A549 (cell line): ENCODE measurements around the gene SOX6. TPM values are rescaled to one million over a fixed set of nuclear protein-coding genes. Genes with fewer than 3 reads are reported as not detected.

Experiments used
- ATAC-seq, 2 experiments: fragments of 200-7000 bp in 1 of 2; fragments of >200 bp in 1 of 2; cut with Nextera tagmentation in 1 of 2; cut with Tn5 transposase in 1 of 2; 3 replicates each; pipeline versions ENCODE4 v1.8.0 to v1.9.1; 2018 to 2020; ENCODE audit warnings: mild to moderate bottlenecking in 1 of 2, moderate library complexity in 1 of 2
- CTCF ChIA-PET: fragments of 300-600 bp; sonication (Branson Sonifier 250); formaldehyde crosslinking; extraction: SDS; loops from one replicate; lab custom pipeline; 2021; ENCODE audit warnings: antibody characterized with exemption, inconsistent platforms; lab: Yijun Ruan, JAX
- POLR2A ChIA-PET: fragments of 350-600 bp; formaldehyde crosslinking; extraction: SDS; loops from one replicate; lab custom pipeline; 2021; ENCODE audit warnings: antibody characterized with exemption, inconsistent platforms; lab: Yijun Ruan, JAX
- DNase-seq, 2 experiments: peaks; one replicate each; pipeline versions ENCODE4 v3.0.0 to v3.0.0-alpha.2; 2011 to 2016; ENCODE audit warnings: low read depth in 1 of 2, low spot score in 1 of 2
- FAIRE-seq: peaks from 2 replicates; lab custom pipeline; 2011; peaks lifted over from hg19 to GRCh38; lab: Jason Lieb, UNC
- H3K27ac ChIP-seq, 2 experiments: fragments of >200 bp; sonication (Bioruptor Twin); formaldehyde crosslinking; 3 replicates each; pipeline ENCODE4 v1.5.1; 2016 to 2017
- H3K4me1 ChIP-seq: fragments of >200 bp; sonication (Bioruptor Twin); formaldehyde crosslinking; 3 replicates; pipeline ENCODE4 v1.6.1; 2016
- H3K4me2 ChIP-seq: fragments of >200 bp; sonication (Bioruptor Twin); formaldehyde crosslinking; 3 replicates; pipeline ENCODE4 v1.6.1; 2016
- H3K4me3 ChIP-seq: fragments of >200 bp; sonication (Bioruptor Twin); formaldehyde crosslinking; 3 replicates; pipeline ENCODE4 v1.5.1; 2016
- H3K9me3 ChIP-seq: fragments of >200 bp; sonication (Bioruptor Twin); formaldehyde crosslinking; 3 replicates; pipeline ENCODE4 v1.6.1; 2016
- BHLHE40 ChIP-seq: IDR thresholded peaks from 2 replicates; pipeline ENCODE4 v1.6.1; 2012; ENCODE audit warnings: low read depth, low read length, inconsistent platforms
- CBX2 ChIP-seq: fragments of 200-600 bp; sonication (generic); IDR thresholded peaks from 2 replicates; pipeline ENCODE4 v1.6.1; 2016; ENCODE audit warnings: low read depth, mild to moderate bottlenecking, borderline replicate concordance
- CEBPB ChIP-seq, 2 experiments: fragments of >200 bp in 1 of 2; sonication (Bioruptor Twin) in 1 of 2; formaldehyde crosslinking in 1 of 2; IDR thresholded peaks; 2 replicates each; pipeline ENCODE4 v1.6.1; 2012 to 2016
- CHD2 ChIP-seq: fragments of 150-350 bp; IDR thresholded peaks from 2 replicates; pipeline ENCODE4 v1.6.1; 2014; ENCODE audit warnings: low read length; ENCODE audit not compliant: partially characterized antibody
- EHMT2 ChIP-seq: fragments of 200-600 bp; sonication (generic); IDR thresholded peaks from 2 replicates; pipeline ENCODE4 v1.6.1; 2016; ENCODE audit warnings: antibody characterized with exemption, low read depth, mild to moderate bottlenecking, moderate library complexity
- FOSB ChIP-seq: fragments of 250-450 bp; sonication (Bioruptor Pico); IDR thresholded peaks from 2 replicates; pipeline ENCODE4 v1.5.0; 2020; ENCODE audit warnings: mild to moderate bottlenecking, moderate library complexity
- FOSL2 ChIP-seq, 2 experiments: fragments of 450-650 bp in 1 of 2; fragments of >200 bp in 1 of 2; sonication (Bioruptor Twin) in 1 of 2; formaldehyde crosslinking; IDR thresholded peaks; 2 replicates each; pipeline versions ENCODE4 v1.5.0 to v1.6.1; 2016 to 2020; ENCODE audit warnings: mild to moderate bottlenecking in 1 of 2, moderate library complexity in 1 of 2
- FOXS1 ChIP-seq: fragments of 250-450 bp; sonication (Bioruptor Pico); IDR thresholded peaks from 2 replicates; pipeline ENCODE4 v1.5.0; 2020; ENCODE audit warnings: mild to moderate bottlenecking, moderate library complexity
- HEYL ChIP-seq: fragments of 250-450 bp; sonication (Bioruptor Pico); IDR thresholded peaks from 2 replicates; pipeline ENCODE4 v1.8.0; 2021; ENCODE audit warnings: mild to moderate bottlenecking, moderate library complexity
- KDM5A ChIP-seq: fragments of 200-600 bp; sonication (generic); IDR thresholded peaks from 2 replicates; pipeline ENCODE4 v1.6.1; 2016; ENCODE audit warnings: antibody characterized with exemption, mild to moderate bottlenecking
- NFE2L2 ChIP-seq: fragments of 150-350 bp; conservative IDR thresholded peaks from 2 replicates; pipeline ENCODE4 v1.6.1; 2014; ENCODE audit warnings: low read length
- NPAS2 ChIP-seq: fragments of 250-450 bp; sonication (Bioruptor Pico); IDR thresholded peaks from 2 replicates; pipeline ENCODE4 v1.8.0; 2022; ENCODE audit warnings: mild to moderate bottlenecking, moderate library complexity, borderline replicate concordance
- NR3C1 ChIP-seq: fragments of >200 bp; sonication (Bioruptor Twin); formaldehyde crosslinking; IDR thresholded peaks from 3 replicates; pipeline ENCODE4 v1.6.1; 2017
- POLR2AphosphoS2 ChIP-seq: conservative IDR thresholded peaks from 2 replicates; pipeline ENCODE4 v1.6.1; 2012; ENCODE audit warnings: low read length, improper control_type of control experiment, inconsistent platforms
- RCOR1 ChIP-seq: fragments of 150-350 bp; IDR thresholded peaks from 2 replicates; pipeline ENCODE4 v1.6.1; 2014; ENCODE audit warnings: antibody characterized with exemption, low read length, low read depth
- SREBF2 ChIP-seq: fragments of 450-650 bp; IDR thresholded peaks from 2 replicates; pipeline ENCODE4 v1.6.1; 2014; ENCODE audit warnings: mild to moderate bottlenecking, moderate library complexity
- TP53 ChIP-seq: fragments of 250-450 bp; sonication (Bioruptor Pico); IDR thresholded peaks from 2 replicates; pipeline ENCODE4 v1.5.0; 2021; ENCODE audit warnings: mild to moderate bottlenecking, moderate library complexity
- ZFP36 ChIP-seq: fragments of 450-650 bp; IDR thresholded peaks from 2 replicates; pipeline ENCODE4 v1.6.1; 2014; ENCODE audit warnings: borderline replicate concordance; ENCODE audit not compliant: partially characterized antibody
- WGBS: methylation state at CpG from one replicate; pipeline ENCODE4 v1.1.6; 2017; ENCODE audit errors: missing lambda C conversion rate; 5-methylcytosine and 5-hydroxymethylcytosine counted together
- polyA plus RNA-seq, 4 experiments: library from polyadenylated mRNA; depleted of rRNA in 3 of 4; stranded (reverse); fragments of >200 nt; fragmentation: RNase III in 1 of 4; extraction: RNeasy Plus Mini Kit Qiagen cat#74134 plus additional on column Dnase treatment in 1 of 4; gene quantifications; 2 replicates in 3 of 4; 3 replicates in 1 of 4; pipeline ENCODE4 v1.2.3, GENCODE V29; 2011 to 2017
- TF ChIP-seq, protein P1 (sequence below): fragments of 450-650 bp; IDR thresholded peaks from 2 replicates; pipeline ENCODE4 v1.6.1; 2014; ENCODE audit warnings: antibody characterized with exemption
- TF ChIP-seq, protein P2 (sequence below): fragments of 250-450 bp; sonication (Bioruptor Pico); IDR thresholded peaks from 2 replicates; pipeline ENCODE4 v1.5.0; 2021; ENCODE audit warnings: mild to moderate bottlenecking, moderate library complexity, borderline replicate concordance
- TF ChIP-seq, protein P3 (sequence below): IDR thresholded peaks from 2 replicates; pipeline ENCODE4 v1.6.1; 2012
- TF ChIP-seq, protein P4 (sequence below): fragments of >200 bp; sonication (Bioruptor Twin); formaldehyde crosslinking; IDR thresholded peaks from 3 replicates; pipeline ENCODE4 v1.5.1; 2016

Gene SOX6
- polyA plus RNA-seq, 2 of the 4 experiments (the other 2 are of a cell fraction) = 0.18 TPM; not detected in 1

DNA sequence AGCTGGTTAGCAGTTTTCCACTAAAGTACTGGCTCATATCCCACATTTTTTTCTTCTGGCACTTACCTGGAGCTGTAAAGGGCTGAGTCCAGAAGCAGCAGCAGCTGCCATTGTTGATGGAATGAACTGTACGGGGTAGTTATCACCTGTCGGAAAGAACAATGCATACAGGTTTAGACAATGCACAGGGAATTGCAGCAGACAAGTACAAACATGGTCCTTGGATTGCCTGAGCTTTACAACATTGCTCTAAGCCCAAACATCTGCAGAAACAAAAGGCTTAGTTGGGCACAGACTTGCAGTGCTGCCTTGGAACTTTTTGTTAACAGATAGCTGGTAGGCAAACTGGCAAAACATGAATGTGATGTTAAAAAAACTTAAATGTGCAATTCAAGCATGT, 258.8 kb downstream of the SOX6 start:
- no peak overlapping the region for H3K27ac ChIP-seq
- CTCF ChIA-PET = no interaction called here
- H3K4me3 ChIP-seq = no peak overlapping the region

DNA sequence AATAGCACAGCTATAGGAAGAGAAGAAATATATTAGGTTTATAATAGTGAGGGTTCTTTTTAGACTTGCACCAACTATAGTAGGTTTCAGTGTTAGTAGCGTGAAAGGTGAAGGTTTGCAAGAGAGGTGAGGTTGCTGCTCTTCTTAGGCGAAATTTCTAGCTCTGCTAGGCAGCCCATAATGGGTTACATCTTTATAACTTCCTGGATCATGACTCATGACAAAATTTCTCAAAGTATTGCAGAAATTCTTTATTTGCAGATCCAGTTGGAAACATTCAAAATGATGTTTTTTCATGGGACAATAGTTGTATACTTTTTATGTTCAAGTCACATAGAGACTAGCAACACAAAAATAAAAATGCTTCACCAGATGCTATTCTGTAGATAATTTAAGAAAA, 260.0 kb downstream of the SOX6 start:
- CTCF ChIA-PET = no interaction called here
- Histone ChIP-seq H3K9me3 (no peaks in the 10 kb centered on the region), H3K4me3 (no peak overlapping the region), H3K4me1 (peaks cover 14% of the 10 kb centered on the region; the same call in 2 of the 3 replicates), H3K4me2 (peak overlapping the region; percentile 27; the same call in 2 of the 3 replicates), H3K27ac (no peak overlapping the region)
- WGBS = 64% methylated on average over 2 of the region's 2 CpGs
- no peak; a peak in 1 of 6 replicates for ATAC-seq
- POLR2A ChIA-PET = no interaction called here
- TF ChIP-seq CEBPB (IDR thresholded peaks at IDR 0.05) (0 out of 4 replicates have a peak, but pooled peaks of 1 of the 2 experiments have one; percentile 23), CHD2 (no peak), FOSL2 (IDR thresholded peaks at IDR 0.05) (no peak), FOSL2 (CRISPR knock-in tag; IDR thresholded peaks at IDR 0.05) (peak; percentile 36; the same call in 1 of the 2 replicates), HEYL (CRISPR knock-in tag) (no peak)
- no peak for DNase-seq
- no peak for FAIRE-seq

More for the DNA sequence above, 258.8 kb downstream of the SOX6 start:
- FAIRE-seq (peak; percentile 7), ATAC-seq (no peak), DNase-seq (no peak)
- POLR2A ChIA-PET = no interaction called here
- 92% methylated on average over 2 of the region's 2 CpGs for WGBS
- no peak overlapping the region for H3K4me2 ChIP-seq
- TF ChIP-seq RCOR1 (no peak), KDM5A (no peak), NFE2L2 (no peak), EHMT2 (no peak), NPAS2 (no peak), NR3C1 (no peak), CBX2 (no peak), FOSB (CRISPR knock-in tag) (no peak), FOXS1 (CRISPR knock-in tag) (no peak), SREBF2 (no peak), BHLHE40 (no peak), TP53 (CRISPR knock-in tag) (no peak), ZFP36 (no peak), HEYL (CRISPR knock-in tag) (no peak), FOSL2 (IDR thresholded peaks at IDR 0.05) (no peak), FOSL2 (CRISPR knock-in tag; IDR thresholded peaks at IDR 0.05) (no peak), POLR2AphosphoS2 (no peak)
- TF ChIP-seq, protein P1, sequence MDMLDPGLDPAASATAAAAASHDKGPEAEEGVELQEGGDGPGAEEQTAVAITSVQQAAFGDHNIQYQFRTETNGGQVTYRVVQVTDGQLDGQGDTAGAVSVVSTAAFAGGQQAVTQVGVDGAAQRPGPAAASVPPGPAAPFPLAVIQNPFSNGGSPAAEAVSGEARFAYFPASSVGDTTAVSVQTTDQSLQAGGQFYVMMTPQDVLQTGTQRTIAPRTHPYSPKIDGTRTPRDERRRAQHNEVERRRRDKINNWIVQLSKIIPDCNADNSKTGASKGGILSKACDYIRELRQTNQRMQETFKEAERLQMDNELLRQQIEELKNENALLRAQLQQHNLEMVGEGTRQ = no peak
- TF ChIP-seq, protein P2, sequence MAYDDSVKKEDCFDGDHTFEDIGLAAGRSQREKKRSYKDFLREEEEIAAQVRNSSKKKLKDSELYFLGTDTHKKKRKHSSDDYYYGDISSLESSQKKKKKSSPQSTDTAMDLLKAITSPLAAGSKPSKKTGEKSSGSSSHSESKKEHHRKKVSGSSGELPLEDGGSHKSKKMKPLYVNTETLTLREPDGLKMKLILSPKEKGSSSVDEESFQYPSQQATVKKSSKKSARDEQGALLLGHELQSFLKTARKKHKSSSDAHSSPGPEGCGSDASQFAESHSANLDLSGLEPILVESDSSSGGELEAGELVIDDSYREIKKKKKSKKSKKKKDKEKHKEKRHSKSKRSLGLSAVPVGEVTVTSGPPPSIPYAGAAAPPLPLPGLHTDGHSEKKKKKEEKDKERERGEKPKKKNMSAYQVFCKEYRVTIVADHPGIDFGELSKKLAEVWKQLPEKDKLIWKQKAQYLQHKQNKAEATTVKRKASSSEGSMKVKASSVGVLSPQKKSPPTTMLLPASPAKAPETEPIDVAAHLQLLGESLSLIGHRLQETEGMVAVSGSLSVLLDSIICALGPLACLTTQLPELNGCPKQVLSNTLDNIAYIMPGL (CRISPR knock-in tag) = no peak
- TF ChIP-seq, protein P3, sequence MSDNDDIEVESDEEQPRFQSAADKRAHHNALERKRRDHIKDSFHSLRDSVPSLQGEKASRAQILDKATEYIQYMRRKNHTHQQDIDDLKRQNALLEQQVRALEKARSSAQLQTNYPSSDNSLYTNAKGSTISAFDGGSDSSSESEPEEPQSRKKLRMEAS = no peak
- TF ChIP-seq, protein P4, sequence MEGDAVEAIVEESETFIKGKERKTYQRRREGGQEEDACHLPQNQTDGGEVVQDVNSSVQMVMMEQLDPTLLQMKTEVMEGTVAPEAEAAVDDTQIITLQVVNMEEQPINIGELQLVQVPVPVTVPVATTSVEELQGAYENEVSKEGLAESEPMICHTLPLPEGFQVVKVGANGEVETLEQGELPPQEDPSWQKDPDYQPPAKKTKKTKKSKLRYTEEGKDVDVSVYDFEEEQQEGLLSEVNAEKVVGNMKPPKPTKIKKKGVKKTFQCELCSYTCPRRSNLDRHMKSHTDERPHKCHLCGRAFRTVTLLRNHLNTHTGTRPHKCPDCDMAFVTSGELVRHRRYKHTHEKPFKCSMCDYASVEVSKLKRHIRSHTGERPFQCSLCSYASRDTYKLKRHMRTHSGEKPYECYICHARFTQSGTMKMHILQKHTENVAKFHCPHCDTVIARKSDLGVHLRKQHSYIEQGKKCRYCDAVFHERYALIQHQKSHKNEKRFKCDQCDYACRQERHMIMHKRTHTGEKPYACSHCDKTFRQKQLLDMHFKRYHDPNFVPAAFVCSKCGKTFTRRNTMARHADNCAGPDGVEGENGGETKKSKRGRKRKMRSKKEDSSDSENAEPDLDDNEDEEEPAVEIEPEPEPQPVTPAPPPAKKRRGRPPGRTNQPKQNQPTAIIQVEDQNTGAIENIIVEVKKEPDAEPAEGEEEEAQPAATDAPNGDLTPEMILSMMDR = no peak
- H3K9me3 ChIP-seq = no peaks in the 10 kb centered on the region
- peaks cover 14% of the 10 kb centered on the region; the same call in 2 of the 3 replicates for H3K4me1 ChIP-seq
